Measurements from ENCODE around the gene ABHD17A. TPM values are rescaled to one million over a fixed set of nuclear protein-coding genes. Genes with fewer than 3 reads are reported as not detected.

The ABHD17A gene
- total and polyA plus RNA-seq, 9 of the 15 experiments (the other 6 are each of a cell fraction or from before 2014, with no cell fraction given), result 0.04 to 135 (median 21.8) TPM; not detected in 1

DNA sequence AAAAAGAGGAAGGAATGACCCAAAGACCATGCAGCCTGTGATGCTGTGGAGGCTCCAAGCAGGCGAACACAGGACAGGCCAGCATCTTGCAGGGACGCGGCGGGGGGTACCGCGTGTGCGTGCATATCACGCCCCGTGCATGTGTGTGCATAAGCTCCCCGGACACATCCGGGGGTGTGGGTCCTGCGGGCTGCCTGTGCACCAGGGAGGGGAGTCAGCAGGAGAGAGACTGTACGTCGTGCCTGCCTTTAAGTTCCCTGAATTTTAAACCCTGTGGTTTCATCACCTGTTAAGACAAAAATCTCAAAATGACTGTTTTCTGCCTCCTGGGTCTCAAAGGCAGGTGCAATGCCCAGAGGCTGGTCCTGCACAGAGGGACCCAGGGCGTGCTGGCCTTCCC is 36.5 kb upstream of the ABHD17A start:
- CTCF ChIA-PET (ENCODE audit: low intra/inter-chr PET ratio), result no interaction called here
- no peaks in the 10 kb centered on the region for H3K9me1 ChIP-seq (ENCODE audit: control insufficient read depth, insufficient read depth, low read length)
- 84% methylated on average over 5 of the region's 15 CpGs for WGBS (ENCODE audit: insufficient coverage, low coverage, missing lambda C conversion rate)
- no peaks in the 10 kb centered on the region for H3K9me3 ChIP-seq (replicated peaks; ENCODE audit: control insufficient read depth, insufficient read depth, low read depth, low read length)
- in situ Hi-C loops (cut with MboI), result no loop called here
- peaks cover 0 to 42% of the 10 kb centered on the region in 2 experiments; a peak in 2 of 5 replicates for H3K4me1 ChIP-seq (replicated peaks in 1 of 2; ENCODE audit: control insufficient read depth in 2 of 2, insufficient read depth in 2 of 2, low read length in 2 of 2)
- peaks cover 65% of the 10 kb centered on the region; the same call in 2 of the 3 replicates for H3K36me3 ChIP-seq (ENCODE audit: control insufficient read depth, insufficient read depth, low read length)
- no peak for ATAC-seq
- no peaks in the 10 kb centered on the region for H3K79me2 ChIP-seq (ENCODE audit: control insufficient read depth, insufficient read depth, low read length)
- no peak overlapping the region for H2AFZ ChIP-seq (ENCODE audit: low read depth, low read length)
- H3K4me3 ChIP-seq, result no peak overlapping the region
- H3K27me3 ChIP-seq (ENCODE audit: control insufficient read depth in 2 of 2, insufficient read depth in 2 of 2, low read length in 2 of 2), result no peaks in the 10 kb centered on the region
- H3K27ac ChIP-seq (ENCODE audit: extremely low read depth, low read depth, low read length), result no peak overlapping the region
- no peaks in the 10 kb centered on the region for H4K20me1 ChIP-seq (replicated peaks; ENCODE audit: control insufficient read depth, insufficient read depth, low read length)
- H3K4me2 ChIP-seq (ENCODE audit: insufficient read depth, low read length), result no peak overlapping the region
- no peak overlapping the region for H3K9ac ChIP-seq (ENCODE audit: insufficient read depth in 1 of 2, low read depth in 2 of 2, low read length in 2 of 2)
- intact Hi-C loops (cut with micrococcal nuclease), result no loop called here
- POLR2A ChIA-PET, result interaction anchor here (0.6 kb wide), 1 partner anchor 11 kb away, joined by 4 read pairs; no protein-coding TSS in a partner anchor
- peak; percentile 23; the same call in 1 of the 2 replicates for TF ChIP-seq RBFOX2 (IDR thresholded peaks at IDR 0.05; ENCODE audit: low read depth, low read length)
- no peak for TF ChIP-seq JUN (IDR thresholded peaks at IDR 0.05; ENCODE audit: borderline replicate concordance, low read depth, low read length)
- no peak for TF ChIP-seq JUN (CRISPR knock-in tag; IDR thresholded peaks at IDR 0.05; ENCODE audit: borderline replicate concordance)
- TF ChIP-seq POLR2G (IDR thresholded peaks at IDR 0.05; ENCODE audit: low read depth, low read length), result 0 out of 2 replicates have a peak, but pooled peaks have one; percentile 35
- no peak for TF ChIP-seq ETV5 (CRISPR knock-in tag; IDR thresholded peaks at IDR 0.05; ENCODE audit: low read depth)
- DNase-seq (ENCODE audit: extremely low read depth in 1 of 4, low spot score in 3 of 4), result no peak
- no TSS peak for BruUV-seq (replicated peaks)
- no peak for FAIRE-seq

DNA sequence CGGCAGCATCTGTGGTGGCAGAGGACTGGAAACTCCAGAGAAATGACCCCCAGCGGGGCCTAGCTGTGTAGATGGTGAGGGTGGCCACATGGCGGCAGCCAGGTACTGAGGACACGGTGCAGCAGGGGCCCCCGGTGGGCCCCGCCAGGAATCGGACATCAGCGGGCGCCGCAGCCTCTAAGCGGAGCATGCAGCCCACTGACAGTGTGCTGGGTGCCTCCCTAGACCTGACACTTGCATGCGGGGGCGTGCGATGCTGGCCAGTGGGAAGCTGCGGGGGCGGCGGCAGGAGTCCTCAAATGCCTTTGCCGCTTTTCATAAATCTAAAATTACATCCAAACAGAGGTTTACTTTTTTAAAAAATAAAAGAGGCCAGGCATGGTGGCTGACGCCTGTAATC is 36.0 kb upstream of the ABHD17A start:
- intact Hi-C loops (cut with micrococcal nuclease), result no loop called here
- peak overlapping the region in 1 of 2 experiments; percentile 45; a peak in 1 of 4 replicates for H3K9ac ChIP-seq (ENCODE audit: insufficient read depth in 1 of 2, low read depth in 2 of 2, low read length in 2 of 2)
- in situ Hi-C loops (cut with MboI), result no loop called here
- ChIA-PET POLR2A (interaction anchor here (0.9 kb wide), 1 partner anchor 9 kb away, joined by 3 read pairs; no protein-coding TSS in a partner anchor), CTCF (ENCODE audit: low intra/inter-chr PET ratio) (no interaction called here)
- no peak overlapping the region for H3K4me3 ChIP-seq
- no peak for DNase-seq (ENCODE audit: extremely low read depth in 1 of 4, low spot score in 3 of 4)
- FAIRE-seq, result no peak
- WGBS (ENCODE audit: insufficient coverage, low coverage, missing lambda C conversion rate), result 91% methylated on average over 8 of the region's 19 CpGs
- peaks cover 0 to 46% of the 10 kb centered on the region in 2 experiments; a peak in 2 of 5 replicates for H3K4me1 ChIP-seq (replicated peaks in 1 of 2; ENCODE audit: control insufficient read depth in 2 of 2, insufficient read depth in 2 of 2, low read length in 2 of 2)
- H3K36me3 ChIP-seq (ENCODE audit: control insufficient read depth, insufficient read depth, low read length), result peaks cover 68% of the 10 kb centered on the region; the same call in 2 of the 3 replicates
- H2AFZ ChIP-seq (ENCODE audit: low read depth, low read length), result no peak overlapping the region
- no peak overlapping the region for H3K27ac ChIP-seq (ENCODE audit: extremely low read depth, low read depth, low read length)
- H4K20me1 ChIP-seq (replicated peaks; ENCODE audit: control insufficient read depth, insufficient read depth, low read length), result no peaks in the 10 kb centered on the region
- no peaks in the 10 kb centered on the region for H3K9me3 ChIP-seq (replicated peaks; ENCODE audit: control insufficient read depth, insufficient read depth, low read depth, low read length)
- H3K27me3 ChIP-seq (ENCODE audit: control insufficient read depth in 2 of 2, insufficient read depth in 2 of 2, low read length in 2 of 2), result no peaks in the 10 kb centered on the region
- no peaks in the 10 kb centered on the region for H3K9me1 ChIP-seq (ENCODE audit: control insufficient read depth, insufficient read depth, low read length)
- ATAC-seq, result no peak
- H3K4me2 ChIP-seq (ENCODE audit: insufficient read depth, low read length), result no peak overlapping the region
- no TSS peak for BruUV-seq (replicated peaks)
- H3K79me2 ChIP-seq (ENCODE audit: control insufficient read depth, insufficient read depth, low read length), result no peaks in the 10 kb centered on the region
- TF ChIP-seq MEF2A (IDR thresholded peaks at IDR 0.05; ENCODE audit: control insufficient read depth, low read depth, low read length), result no peak
- TF ChIP-seq PCBP1 (IDR thresholded peaks at IDR 0.05; ENCODE audit: low read depth, low read length, poor library complexity, severe bottlenecking), result no peak
- TF ChIP-seq KDM5B (IDR thresholded peaks at IDR 0.05; ENCODE audit: insufficient replicate concordance, low read depth, low read length), result no peak
- no peak for TF ChIP-seq SMARCA4 (IDR thresholded peaks at IDR 0.05)
- no peak for TF ChIP-seq ZNF311 (CRISPR knock-in tag; IDR thresholded peaks at IDR 0.05)
- no peak for TF ChIP-seq ZNF785 (CRISPR knock-in tag; IDR thresholded peaks at IDR 0.05)
- no peak for TF ChIP-seq STAT5A (IDR thresholded peaks at IDR 0.05; ENCODE audit: borderline replicate concordance, low read length)
- TF ChIP-seq POLR2G (IDR thresholded peaks at IDR 0.05; ENCODE audit: low read depth, low read length), result peak; percentile 49; the same call in 1 of the 2 replicates
- TF ChIP-seq, protein P1, sequence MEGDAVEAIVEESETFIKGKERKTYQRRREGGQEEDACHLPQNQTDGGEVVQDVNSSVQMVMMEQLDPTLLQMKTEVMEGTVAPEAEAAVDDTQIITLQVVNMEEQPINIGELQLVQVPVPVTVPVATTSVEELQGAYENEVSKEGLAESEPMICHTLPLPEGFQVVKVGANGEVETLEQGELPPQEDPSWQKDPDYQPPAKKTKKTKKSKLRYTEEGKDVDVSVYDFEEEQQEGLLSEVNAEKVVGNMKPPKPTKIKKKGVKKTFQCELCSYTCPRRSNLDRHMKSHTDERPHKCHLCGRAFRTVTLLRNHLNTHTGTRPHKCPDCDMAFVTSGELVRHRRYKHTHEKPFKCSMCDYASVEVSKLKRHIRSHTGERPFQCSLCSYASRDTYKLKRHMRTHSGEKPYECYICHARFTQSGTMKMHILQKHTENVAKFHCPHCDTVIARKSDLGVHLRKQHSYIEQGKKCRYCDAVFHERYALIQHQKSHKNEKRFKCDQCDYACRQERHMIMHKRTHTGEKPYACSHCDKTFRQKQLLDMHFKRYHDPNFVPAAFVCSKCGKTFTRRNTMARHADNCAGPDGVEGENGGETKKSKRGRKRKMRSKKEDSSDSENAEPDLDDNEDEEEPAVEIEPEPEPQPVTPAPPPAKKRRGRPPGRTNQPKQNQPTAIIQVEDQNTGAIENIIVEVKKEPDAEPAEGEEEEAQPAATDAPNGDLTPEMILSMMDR (IDR thresholded peaks at IDR 0.05 in 2 of 3, conservative IDR thresholded peaks at IDR 0.05 in 1 of 3; ENCODE audit: insufficient read depth in 2 of 3, low read depth in 1 of 3, low read length in 3 of 3), result peak in 1 of 3 experiments; percentile 21; a peak in 1 of 6 replicates
- TF ChIP-seq NR1H2 (CRISPR knock-in tag; IDR thresholded peaks at IDR 0.05), result no peak
- no peak for TF ChIP-seq ZNF766 (CRISPR knock-in tag; conservative IDR thresholded peaks at IDR 0.05)

All from K562 (cell line).